ENCODE data around the gene ARPP21. TPM values are rescaled to one million over a fixed set of nuclear protein-coding genes. Genes with fewer than 3 reads are reported as not detected.

ARPP21 gene
- total and polyA plus RNA-seq, 9 donors: not detected

- Histone ChIP-seq H3K4me3 (no peak overlapping the region), H3K36me3 (no peaks in the 10 kb centered on the region), H3K27ac (no peak overlapping the region), H3K9me3 (no peaks in the 10 kb centered on the region), H3K4me1 (ENCODE audit: insufficient read depth) (no peaks in the 10 kb centered on the region), H3K27me3 (no peaks in the 10 kb centered on the region)
- WGBS, 3 donors: 37 to 53% (median 48%) methylated on average over 4 of the region's 4 CpGs
- no peak for DNase-seq
- TF ChIP-seq EP300 (IDR thresholded peaks at IDR 0.05): no peak
- TF ChIP-seq CTCF (IDR thresholded peaks at IDR 0.05): no peak
- TF ChIP-seq POLR2A (IDR thresholded peaks at IDR 0.05): no peak
- intact Hi-C loops (cut with DNase I): no loop called here
Observed at GRCh38 chr3:35633332-35634124, 5.8 kb upstream of the ARPP21 start.

- 65 to 73% (median 67%) methylated on average over 3 of the region's 3 CpGs for WGBS, 3 donors
Observed at GRCh38 chr3:35635407-35635806, 3.9 kb upstream of the ARPP21 start.

GRCh38 chr3:35635926-35636683, 3.2 kb upstream of the ARPP21 start:
- H3K4me1 ChIP-seq (ENCODE audit: insufficient read depth): no peaks in the 10 kb centered on the region
- H3K36me3 ChIP-seq: no peaks in the 10 kb centered on the region
- 90 to 93% (median 91%) methylated on average over 4 of the region's 4 CpGs for WGBS, 3 donors
- no peak for DNase-seq
- no peaks in the 10 kb centered on the region for H3K27me3 ChIP-seq
- H3K4me3 ChIP-seq: no peak overlapping the region
- intact Hi-C loops (cut with DNase I): no loop called here
- H3K9me3 ChIP-seq: no peaks in the 10 kb centered on the region
- TF ChIP-seq POLR2A (IDR thresholded peaks at IDR 0.05) (no peak), EP300 (IDR thresholded peaks at IDR 0.05) (no peak), CTCF (IDR thresholded peaks at IDR 0.05) (no peak)
- no peak overlapping the region for H3K27ac ChIP-seq

More at GRCh38 chr3:35635407-35635806, 3.9 kb upstream of the ARPP21 start:
- H3K27me3 ChIP-seq: no peaks in the 10 kb centered on the region
- no peaks in the 10 kb centered on the region for H3K4me1 ChIP-seq (ENCODE audit: insufficient read depth)
- DNase-seq: no peak
- H3K36me3 ChIP-seq: no peaks in the 10 kb centered on the region
- H3K27ac ChIP-seq: no peak overlapping the region
- H3K4me3 ChIP-seq: no peak overlapping the region
- no peak for TF ChIP-seq CTCF (IDR thresholded peaks at IDR 0.05)
- TF ChIP-seq EP300 (IDR thresholded peaks at IDR 0.05): no peak
- TF ChIP-seq POLR2A (IDR thresholded peaks at IDR 0.05): no peak
- no peaks in the 10 kb centered on the region for H3K9me3 ChIP-seq
- intact Hi-C loops (cut with DNase I): no loop called here

- no peaks in the 10 kb centered on the region for H3K27me3 ChIP-seq
- TF ChIP-seq EP300 (IDR thresholded peaks at IDR 0.05) (no peak), POLR2A (IDR thresholded peaks at IDR 0.05) (no peak), CTCF (IDR thresholded peaks at IDR 0.05) (no peak)
- intact Hi-C loops (cut with DNase I): no loop called here
- no peak for DNase-seq
- H3K9me3 ChIP-seq: no peaks in the 10 kb centered on the region
- WGBS, 3 donors: 82 to 89% (median 85%) methylated on average over 15 of the region's 15 CpGs
- H3K27ac ChIP-seq: no peak overlapping the region
- no peaks in the 10 kb centered on the region for H3K4me1 ChIP-seq (ENCODE audit: insufficient read depth)
- no peak overlapping the region for H3K4me3 ChIP-seq
- H3K36me3 ChIP-seq: no peaks in the 10 kb centered on the region
Observed at GRCh38 chr3:35638251-35638979, 910 bp upstream of the ARPP21 start.
